Fibroblast of lung (primary cell): Measurements from ENCODE around the gene ZFPL1. TPM values are rescaled to one million over a fixed set of nuclear protein-coding genes. Genes with fewer than 3 reads are reported as not detected.

Source experiments
- DNase-seq, 2 donors: peaks; one replicate each; pipeline versions ENCODE4 v3.0.0 to v3.0.0-alpha.2; 2010; ENCODE audit warnings: low read depth in 2 of 2
- H2AFZ ChIP-seq: 2 replicates; pipeline ENCODE4 v1.5.1; 2012; ENCODE audit warnings: low read length, control low read depth, inconsistent platforms
- H3K27ac ChIP-seq: 2 replicates; pipeline ENCODE4 v1.5.1; 2011; ENCODE audit warnings: low read length, control low read depth; ENCODE audit not compliant: insufficient read depth
- H3K27me3 ChIP-seq: 2 replicates; pipeline ENCODE4 v1.5.1; 2011; ENCODE audit warnings: mild to moderate bottlenecking, low read length; ENCODE audit not compliant: control insufficient read depth, insufficient read depth
- H3K36me3 ChIP-seq: 2 replicates; pipeline ENCODE4 v1.5.1; 2011; ENCODE audit warnings: low read length; ENCODE audit not compliant: control insufficient read depth, insufficient read depth
- H3K4me1 ChIP-seq: 2 replicates; pipeline ENCODE4 v1.5.1; 2011; ENCODE audit warnings: low read length; ENCODE audit not compliant: control insufficient read depth, insufficient read depth; ENCODE audit errors: extremely low read depth
- H3K4me2 ChIP-seq: 2 replicates; pipeline ENCODE4 v1.5.1; 2011; ENCODE audit warnings: low read length, control low read depth; ENCODE audit not compliant: insufficient read depth; ENCODE audit errors: extremely low read depth
- H3K4me3 ChIP-seq, 4 experiments: fragments of 200-600 bp in 1 of 4; sonication (generic) in 1 of 4; replicated peaks in 1 of 4; 2 replicates each; pipeline ENCODE4 v1.5.1; 2011 to 2016; ENCODE audit warnings: low read length in 4 of 4, low read depth in 3 of 4, mild to moderate bottlenecking in 3 of 4, control low read depth in 2 of 4, inconsistent platforms in 1 of 4, mixed read lengths in 1 of 4; ENCODE audit not compliant: insufficient read depth in 1 of 4; ENCODE audit errors: control extremely low read depth in 1 of 4
- H3K79me2 ChIP-seq: 2 replicates; pipeline ENCODE4 v1.5.1; 2012; ENCODE audit warnings: mild to moderate bottlenecking, low read length, inconsistent platforms; ENCODE audit not compliant: control insufficient read depth, insufficient read depth
- H3K9ac ChIP-seq: 2 replicates; pipeline ENCODE4 v1.5.1; 2011; ENCODE audit warnings: mild to moderate bottlenecking, low read length, control low read depth; ENCODE audit not compliant: insufficient read depth
- H3K9me3 ChIP-seq: 2 replicates; pipeline ENCODE4 v1.5.1; 2012; ENCODE audit warnings: low read depth, low read length; ENCODE audit not compliant: control insufficient read depth, insufficient read depth
- H4K20me1 ChIP-seq: 2 replicates; pipeline ENCODE4 v1.5.1; 2011; ENCODE audit warnings: low read length; ENCODE audit not compliant: control insufficient read depth, insufficient read depth; ENCODE audit errors: extremely low read depth
- EZH2 ChIP-seq: IDR thresholded peaks from 2 replicates; pipeline ENCODE4 v1.5.1; 2012; ENCODE audit warnings: low read length, control low read depth, mild to moderate bottlenecking; ENCODE audit errors: missing control alignments
- polyA plus RNA-seq, 2 donors: library from polyadenylated mRNA; depleted of rRNA in 1 of 2; stranded (reverse) in 1 of 2; unstranded in 1 of 2; fragments of >200 nt; gene quantifications; 2 replicates each; pipeline ENCODE4 v1.2.1, GENCODE V29; 2011 to 2012; ENCODE audit warnings: missing spikeins in 1 of 2
- total RNA-seq: library from RNA; depleted of rRNA; stranded (reverse); fragments of >200 nt; gene quantifications from 2 replicates; pipeline ENCODE4 v1.2.1, GENCODE V29; 2014
- TF ChIP-seq, protein P1 (sequence below), 2 donors: IDR thresholded peaks in 1 of 2; conservative IDR thresholded peaks in 1 of 2; 1 replicate in 1 of 2; 2 replicates in 1 of 2; pipeline ENCODE4 v1.5.1; 2011 to 2012; ENCODE audit warnings: low read length in 2 of 2, control low read depth in 1 of 2, inconsistent platforms in 1 of 2, low read depth in 1 of 2, mild to moderate bottlenecking in 1 of 2

Gene ZFPL1
- total and polyA plus RNA-seq, 2 donors (not counting 1 experiment from before 2014, with no cell fraction given), result 30.8 to 36.0 TPM

GRCh38 chr11:65069217-65069616, 14.8 kb upstream of the ZFPL1 start:
- no peak overlapping the region for H2AFZ ChIP-seq

DNA sequence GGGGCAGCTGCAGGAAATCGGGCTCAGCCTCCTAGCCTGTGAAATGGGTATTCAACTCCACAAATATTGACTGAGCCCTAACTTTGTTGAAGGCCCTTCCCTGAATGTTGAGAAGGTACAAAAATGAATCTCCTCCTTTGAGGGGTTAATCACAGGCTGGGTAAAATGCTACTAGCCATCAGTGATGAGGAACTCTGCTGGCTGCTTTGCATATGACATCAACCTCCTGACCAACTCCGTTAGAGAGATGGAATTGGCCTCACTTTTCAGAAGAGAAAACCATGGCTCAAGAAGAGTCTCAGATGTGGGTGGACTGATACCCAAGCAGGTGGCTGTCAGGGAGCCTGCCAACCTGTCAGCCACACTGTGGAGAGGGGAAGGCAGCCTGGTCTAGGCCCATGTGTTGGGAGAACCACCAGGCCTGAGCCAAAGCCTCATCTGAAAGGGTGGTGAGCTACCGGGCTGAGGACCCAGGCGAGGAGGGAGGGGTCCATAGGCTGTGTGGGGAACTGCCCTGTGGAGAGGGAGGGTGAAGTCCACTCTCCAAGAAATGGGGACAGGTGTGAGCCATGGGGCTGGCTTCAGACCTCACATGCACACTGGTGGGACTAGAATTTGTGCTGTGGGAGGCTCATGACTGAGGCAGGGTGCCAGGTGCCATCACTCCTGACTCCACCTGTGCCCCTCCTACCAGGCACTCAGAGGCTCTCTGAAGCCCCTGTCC, 12.0 kb upstream of the ZFPL1 start:
- Histone ChIP-seq H2AFZ (no peak overlapping the region), H3K79me2 (no peaks in the 10 kb centered on the region), H3K4me3 (no peak overlapping the region), H3K9ac (no peak overlapping the region), H3K4me2 (no peak overlapping the region), H3K4me1 (no peaks in the 10 kb centered on the region), H3K27me3 (no peaks in the 10 kb centered on the region), H3K36me3 (no peaks in the 10 kb centered on the region), H4K20me1 (no peaks in the 10 kb centered on the region), H3K27ac (no peak overlapping the region), H3K9me3 (no peaks in the 10 kb centered on the region)
- TF ChIP-seq EZH2, result no peak
- TF ChIP-seq, protein P1, sequence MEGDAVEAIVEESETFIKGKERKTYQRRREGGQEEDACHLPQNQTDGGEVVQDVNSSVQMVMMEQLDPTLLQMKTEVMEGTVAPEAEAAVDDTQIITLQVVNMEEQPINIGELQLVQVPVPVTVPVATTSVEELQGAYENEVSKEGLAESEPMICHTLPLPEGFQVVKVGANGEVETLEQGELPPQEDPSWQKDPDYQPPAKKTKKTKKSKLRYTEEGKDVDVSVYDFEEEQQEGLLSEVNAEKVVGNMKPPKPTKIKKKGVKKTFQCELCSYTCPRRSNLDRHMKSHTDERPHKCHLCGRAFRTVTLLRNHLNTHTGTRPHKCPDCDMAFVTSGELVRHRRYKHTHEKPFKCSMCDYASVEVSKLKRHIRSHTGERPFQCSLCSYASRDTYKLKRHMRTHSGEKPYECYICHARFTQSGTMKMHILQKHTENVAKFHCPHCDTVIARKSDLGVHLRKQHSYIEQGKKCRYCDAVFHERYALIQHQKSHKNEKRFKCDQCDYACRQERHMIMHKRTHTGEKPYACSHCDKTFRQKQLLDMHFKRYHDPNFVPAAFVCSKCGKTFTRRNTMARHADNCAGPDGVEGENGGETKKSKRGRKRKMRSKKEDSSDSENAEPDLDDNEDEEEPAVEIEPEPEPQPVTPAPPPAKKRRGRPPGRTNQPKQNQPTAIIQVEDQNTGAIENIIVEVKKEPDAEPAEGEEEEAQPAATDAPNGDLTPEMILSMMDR (conservative IDR thresholded peaks at IDR 0.05 in 1 of 2, IDR thresholded peaks at IDR 0.05 in 1 of 2; ENCODE audit: low read depth in 1 of 2, low read length in 2 of 2), result no peak
- DNase-seq, result no peak

More at GRCh38 chr11:65069217-65069616, 14.8 kb upstream of the ZFPL1 start:
- H3K9ac ChIP-seq, result no peak overlapping the region
- no peaks in the 10 kb centered on the region for H3K79me2 ChIP-seq
- no peaks in the 10 kb centered on the region for H4K20me1 ChIP-seq
- TF ChIP-seq, protein P1 (conservative IDR thresholded peaks at IDR 0.05 in 1 of 2, IDR thresholded peaks at IDR 0.05 in 1 of 2; ENCODE audit: low read depth in 1 of 2, low read length in 2 of 2), result no peak
- TF ChIP-seq EZH2, result no peak
- H3K4me2 ChIP-seq, result no peak overlapping the region
- no peaks in the 10 kb centered on the region for H3K9me3 ChIP-seq
- H3K4me1 ChIP-seq, result no peaks in the 10 kb centered on the region
- H3K27me3 ChIP-seq, result no peaks in the 10 kb centered on the region
- no peak overlapping the region for H3K4me3 ChIP-seq
- no peak for DNase-seq
- H3K27ac ChIP-seq, result no peak overlapping the region
- no peaks in the 10 kb centered on the region for H3K36me3 ChIP-seq

DNA sequence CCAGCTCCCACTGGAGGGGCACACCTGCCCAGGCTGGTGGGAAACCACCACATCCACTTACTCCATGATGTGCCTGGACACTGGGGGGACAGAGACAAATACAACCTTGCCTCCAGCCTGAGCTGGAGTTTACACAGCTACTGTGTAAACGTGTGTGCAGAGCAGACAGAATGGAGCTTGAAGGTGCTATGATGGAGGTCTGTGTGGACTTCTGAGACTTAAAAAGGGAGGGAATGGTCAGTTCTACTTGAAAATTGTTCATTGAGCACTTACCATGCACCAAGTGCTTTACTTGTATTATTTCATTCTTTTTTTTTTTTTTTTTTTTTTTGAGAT, 11.4 kb upstream of the ZFPL1 start:
- no peak for TF ChIP-seq EZH2
- TF ChIP-seq, protein P1 (conservative IDR thresholded peaks at IDR 0.05 in 1 of 2, IDR thresholded peaks at IDR 0.05 in 1 of 2; ENCODE audit: low read depth in 1 of 2, low read length in 2 of 2), result no peak
- no peak overlapping the region for H3K4me2 ChIP-seq
- H3K4me1 ChIP-seq, result no peaks in the 10 kb centered on the region
- H3K9ac ChIP-seq, result no peak overlapping the region
- no peaks in the 10 kb centered on the region for H3K36me3 ChIP-seq
- H3K9me3 ChIP-seq, result no peaks in the 10 kb centered on the region
- no peaks in the 10 kb centered on the region for H4K20me1 ChIP-seq
- no peak overlapping the region for H2AFZ ChIP-seq
- no peaks in the 10 kb centered on the region for H3K27me3 ChIP-seq
- no peaks in the 10 kb centered on the region for H3K79me2 ChIP-seq
- H3K27ac ChIP-seq, result no peak overlapping the region
- DNase-seq, result no peak
- no peak overlapping the region for H3K4me3 ChIP-seq
